Uterus (tissue), 4 donors: Measurements from ENCODE around the gene PTPRN2. TPM values are rescaled to one million over a fixed set of nuclear protein-coding genes. Genes with fewer than 3 reads are reported as not detected.
"Not testable (repeated sequence)": the region's sequence is repeated elsewhere in the genome, so short reads cannot be mapped to it uniquely, and the experiment has no call there.

Experiments
- DNase-seq, 2 donors: peaks; one replicate each; pipeline ENCODE4 v3.0.0-alpha.2; 2019 to 2020
- H3K27ac ChIP-seq, 2 donors: fragments of 200-600 bp; sonication (generic); 1 replicate in 1 of 2; 2 replicates in 1 of 2; pipeline ENCODE4 v1.5.1; 2016 to 2018
- H3K27me3 ChIP-seq, 2 donors: fragments of 200-600 bp; sonication (generic); one replicate each; pipeline ENCODE4 v1.5.1; 2018 to 2019; ENCODE audit warnings: control low read depth in 1 of 2
- H3K36me3 ChIP-seq, 2 donors: fragments of 200-600 bp; sonication (generic); one replicate each; pipeline ENCODE4 v1.5.1; 2019; ENCODE audit warnings: control low read depth in 1 of 2
- H3K4me1 ChIP-seq, 2 donors: fragments of 200-600 bp; sonication (generic); one replicate each; pipeline ENCODE4 v1.5.1; 2018 to 2019; ENCODE audit warnings: control low read depth in 1 of 2
- H3K4me3 ChIP-seq, 2 donors: fragments of 200-600 bp; sonication (generic); 1 replicate in 1 of 2; 2 replicates in 1 of 2; pipeline ENCODE4 v1.5.1; 2018 to 2019; ENCODE audit warnings: mild to moderate bottlenecking in 1 of 2
- H3K9me3 ChIP-seq, 2 donors: fragments of 200-600 bp; sonication (generic); one replicate each; pipeline ENCODE4 v1.5.1; 2019; ENCODE audit warnings: control low read depth in 1 of 2
- POLR2A ChIP-seq, 2 donors: fragments of 450-650 bp; IDR thresholded peaks; one replicate each; pipeline ENCODE4 v1.6.1; 2016; ENCODE audit warnings: antibody characterized with exemption in 2 of 2, mild to moderate bottlenecking in 1 of 2, moderate library complexity in 1 of 2
- intact Hi-C: fragments of 100-400 bp; cut with DNase I; formaldehyde crosslinking; loops from one replicate; pipeline ENCODE4 v1.15.1; 2023; ENCODE audit warnings: low total_unique reads
- total RNA-seq, 4 donors: library from RNA; depleted of rRNA in 3 of 4; stranded (reverse); fragments of >200 nt in 3 of 4; gene quantifications; one replicate each; pipeline versions ENCODE4 v1.1.0 to v1.2.4, GENCODE V29; 2014 to 2023
- TF ChIP-seq, protein P1 (sequence below), 4 experiments: fragments of 200-600 bp in 2 of 4; fragments of 450-650 bp in 2 of 4; sonication (generic) in 2 of 4; IDR thresholded peaks; one replicate each; pipeline ENCODE4 v1.5.1; 2016 to 2019; ENCODE audit warnings: antibody characterized with exemption in 4 of 4, mild to moderate bottlenecking in 2 of 4, moderate library complexity in 1 of 4
- donor health status: DM: yes; HTN: yes; CAD: no.

The PTPRN2 gene
- total RNA-seq, 4 donors from 2014 or later: 1.2 to 5.2 (median 2.3) TPM

DNA sequence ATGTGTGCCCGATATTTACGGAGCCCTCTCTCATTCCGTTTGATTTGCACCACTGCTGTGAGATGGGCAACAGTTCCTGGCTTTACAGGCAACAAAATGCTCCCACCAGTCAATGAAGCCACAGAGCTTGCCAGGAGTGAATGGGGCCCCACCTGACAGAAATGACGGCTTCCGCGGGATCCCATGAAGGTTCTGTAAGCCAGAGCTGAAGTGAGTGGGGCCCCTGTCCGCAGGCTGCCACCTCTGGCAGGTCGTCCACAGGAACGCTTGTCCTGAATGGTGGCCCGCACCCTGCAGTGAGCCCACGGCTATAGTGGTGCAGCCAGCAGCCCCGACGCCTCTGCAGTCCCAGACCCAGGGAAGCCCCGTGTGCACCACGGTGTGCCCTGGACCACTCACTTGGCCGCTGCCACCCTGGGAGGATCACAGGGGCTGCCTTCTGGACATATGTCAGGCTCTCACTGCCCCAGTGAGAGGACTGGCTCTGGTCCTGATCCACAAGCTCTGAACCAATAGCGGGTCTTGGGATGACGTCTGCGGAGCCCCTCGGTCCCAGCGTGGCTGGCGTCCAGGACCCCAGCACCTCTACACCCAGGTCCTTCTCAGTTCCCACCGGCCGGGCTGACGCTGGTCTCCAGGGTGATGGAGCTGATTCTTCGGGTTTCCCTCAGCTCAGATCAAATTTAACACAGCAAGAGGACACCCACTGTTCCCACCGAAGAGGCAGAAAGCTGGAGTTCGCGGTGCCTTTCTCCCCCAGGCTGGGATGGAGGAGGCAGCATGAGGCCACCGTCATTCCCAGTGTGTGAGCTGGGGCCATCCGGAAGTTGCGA, 738.9 kb downstream of the PTPRN2 start:
- no peak overlapping the region for H3K27ac ChIP-seq
- H3K27me3 ChIP-seq: no peaks in the 10 kb centered on the region
- H3K4me1 ChIP-seq: no peaks in the 10 kb centered on the region
- intact Hi-C loops: no loop called here
- TF ChIP-seq, protein P1, sequence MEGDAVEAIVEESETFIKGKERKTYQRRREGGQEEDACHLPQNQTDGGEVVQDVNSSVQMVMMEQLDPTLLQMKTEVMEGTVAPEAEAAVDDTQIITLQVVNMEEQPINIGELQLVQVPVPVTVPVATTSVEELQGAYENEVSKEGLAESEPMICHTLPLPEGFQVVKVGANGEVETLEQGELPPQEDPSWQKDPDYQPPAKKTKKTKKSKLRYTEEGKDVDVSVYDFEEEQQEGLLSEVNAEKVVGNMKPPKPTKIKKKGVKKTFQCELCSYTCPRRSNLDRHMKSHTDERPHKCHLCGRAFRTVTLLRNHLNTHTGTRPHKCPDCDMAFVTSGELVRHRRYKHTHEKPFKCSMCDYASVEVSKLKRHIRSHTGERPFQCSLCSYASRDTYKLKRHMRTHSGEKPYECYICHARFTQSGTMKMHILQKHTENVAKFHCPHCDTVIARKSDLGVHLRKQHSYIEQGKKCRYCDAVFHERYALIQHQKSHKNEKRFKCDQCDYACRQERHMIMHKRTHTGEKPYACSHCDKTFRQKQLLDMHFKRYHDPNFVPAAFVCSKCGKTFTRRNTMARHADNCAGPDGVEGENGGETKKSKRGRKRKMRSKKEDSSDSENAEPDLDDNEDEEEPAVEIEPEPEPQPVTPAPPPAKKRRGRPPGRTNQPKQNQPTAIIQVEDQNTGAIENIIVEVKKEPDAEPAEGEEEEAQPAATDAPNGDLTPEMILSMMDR (IDR thresholded peaks at IDR 0.05): no peak
- no peak for TF ChIP-seq POLR2A (IDR thresholded peaks at IDR 0.05)
- H3K36me3 ChIP-seq: no peaks in the 10 kb centered on the region
- H3K9me3 ChIP-seq: no peaks in the 10 kb centered on the region
- H3K4me3 ChIP-seq: no peak overlapping the region
- DNase-seq: no peak

DNA sequence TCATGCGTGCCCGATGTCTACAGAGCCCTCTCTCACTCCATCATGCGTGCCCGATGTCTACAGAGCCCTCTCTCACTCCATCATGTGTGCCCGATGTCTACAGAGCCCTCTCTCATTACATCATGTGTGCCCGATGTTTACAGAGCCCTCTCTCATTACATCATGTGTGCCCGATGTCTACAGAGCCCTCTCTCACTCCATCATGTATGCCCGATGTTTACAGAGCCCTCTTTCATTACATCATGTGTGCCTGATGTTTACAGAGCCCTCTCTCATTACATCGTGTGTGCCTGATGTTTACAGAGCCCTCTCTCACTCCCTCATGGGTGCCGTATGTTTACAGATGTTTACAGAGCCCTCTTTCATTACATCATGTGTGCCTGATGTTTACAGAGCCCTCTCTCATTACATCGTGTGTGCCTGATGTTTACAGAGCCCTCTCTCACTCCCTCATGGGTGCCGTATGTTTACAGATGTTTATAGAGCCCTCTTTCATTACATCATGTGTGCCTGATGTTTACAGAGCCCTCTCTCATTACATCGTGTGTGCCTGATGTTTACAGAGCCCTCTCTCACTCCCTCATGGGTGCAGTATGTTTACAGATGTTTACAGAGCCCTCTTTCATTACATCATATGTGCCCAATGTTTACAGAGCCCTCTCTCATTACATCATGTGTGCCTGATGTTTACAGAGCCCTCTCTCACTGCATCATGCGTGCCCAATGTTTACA, 739.7 kb downstream of the PTPRN2 start:
- DNase-seq, H3K27me3 ChIP-seq, H3K27ac ChIP-seq, intact Hi-C loops, H3K36me3 ChIP-seq, H3K4me1 ChIP-seq, H3K4me3 ChIP-seq, H3K9me3 ChIP-seq: not testable (repeated sequence)

DNA sequence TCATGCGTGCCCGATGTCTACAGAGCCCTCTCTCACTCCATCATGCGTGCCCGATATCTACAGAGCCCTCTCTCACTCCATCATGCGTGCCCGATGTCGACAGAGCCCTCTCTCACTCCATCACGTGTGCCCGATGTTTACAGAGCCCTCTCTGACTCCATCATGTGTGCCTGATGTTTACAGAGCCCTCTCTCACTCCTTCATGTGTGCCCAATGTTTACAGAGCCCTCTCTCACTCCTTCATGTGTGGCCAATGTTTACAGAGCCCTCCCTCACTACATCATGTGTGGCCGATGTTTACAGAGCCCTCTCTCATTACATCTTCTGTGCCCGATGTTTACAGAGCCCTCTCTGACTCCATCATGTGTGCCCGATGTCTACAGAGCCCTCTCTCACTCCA, 740.9 kb downstream of the PTPRN2 start:
- H3K4me1 ChIP-seq, H3K4me3 ChIP-seq, DNase-seq, intact Hi-C loops, H3K27me3 ChIP-seq, H3K9me3 ChIP-seq, H3K36me3 ChIP-seq, H3K27ac ChIP-seq: not testable (repeated sequence)

DNA sequence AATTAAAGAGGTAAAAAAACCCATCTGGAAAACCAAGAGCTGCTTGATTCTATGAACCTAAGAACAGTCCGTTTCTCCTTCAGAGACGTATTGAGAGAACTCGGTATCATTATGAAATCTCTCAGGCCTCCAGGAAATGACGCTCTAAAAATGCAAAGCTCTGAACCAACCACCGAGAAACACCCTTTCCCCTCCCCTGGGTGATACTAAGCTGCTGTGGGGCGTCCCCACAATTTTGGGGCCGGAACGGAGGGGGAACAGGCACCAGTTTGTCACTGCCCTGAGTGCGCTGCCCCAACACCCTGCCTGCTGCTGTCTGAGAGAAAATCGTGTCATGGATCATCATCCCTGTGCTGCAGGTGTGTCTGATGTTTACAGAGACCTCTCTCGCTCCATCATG, 741.4 kb downstream of the PTPRN2 start:
- no peaks in the 10 kb centered on the region for H3K27me3 ChIP-seq
- H3K9me3 ChIP-seq: no peaks in the 10 kb centered on the region
- intact Hi-C loops: no loop called here
- no peaks in the 10 kb centered on the region for H3K36me3 ChIP-seq
- no peak overlapping the region for H3K27ac ChIP-seq
- TF ChIP-seq POLR2A (IDR thresholded peaks at IDR 0.05): no peak
- TF ChIP-seq, protein P1 (IDR thresholded peaks at IDR 0.05): no peak
- H3K4me1 ChIP-seq: no peaks in the 10 kb centered on the region
- no peak overlapping the region for H3K4me3 ChIP-seq
- no peak for DNase-seq

DNA sequence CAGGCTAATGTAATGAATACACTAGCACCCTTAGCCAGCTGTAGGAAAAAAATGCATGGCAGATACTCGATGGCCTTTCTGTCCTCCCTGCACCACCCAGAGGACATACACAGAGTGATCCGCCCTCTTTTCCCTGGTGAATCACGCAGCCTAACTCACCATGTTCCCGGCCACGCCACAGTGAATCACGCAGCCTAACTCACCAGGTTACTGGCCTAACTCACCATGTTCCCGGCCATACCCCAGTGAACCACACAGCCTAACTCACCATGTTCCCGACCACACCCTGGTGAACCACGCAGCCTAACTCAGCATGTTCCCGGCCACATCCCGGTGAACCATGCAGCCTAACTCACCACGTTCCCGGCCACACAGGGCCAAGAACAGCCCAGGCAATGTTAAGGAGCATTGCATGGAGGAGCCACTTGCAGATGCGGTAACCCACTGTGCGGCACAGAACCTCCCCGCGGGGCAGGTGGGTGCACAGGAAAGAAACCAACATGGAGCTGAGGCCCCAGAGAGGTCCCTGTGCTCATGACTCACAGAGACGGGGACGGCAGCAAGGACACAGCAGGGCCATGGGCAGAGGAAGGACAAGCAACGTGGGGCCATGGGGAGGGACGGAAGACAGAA, 742.3 kb downstream of the PTPRN2 start:
- Histone ChIP-seq H3K9me3 (no peaks in the 10 kb centered on the region), H3K27me3 (no peaks in the 10 kb centered on the region), H3K4me1 (no peaks in the 10 kb centered on the region), H3K27ac (no peak overlapping the region), H3K36me3 (no peaks in the 10 kb centered on the region), H3K4me3 (no peak overlapping the region)
- DNase-seq: no peak
- intact Hi-C loops: no loop called here
- TF ChIP-seq POLR2A (IDR thresholded peaks at IDR 0.05): no peak
- TF ChIP-seq, protein P1 (IDR thresholded peaks at IDR 0.05): no peak

DNA sequence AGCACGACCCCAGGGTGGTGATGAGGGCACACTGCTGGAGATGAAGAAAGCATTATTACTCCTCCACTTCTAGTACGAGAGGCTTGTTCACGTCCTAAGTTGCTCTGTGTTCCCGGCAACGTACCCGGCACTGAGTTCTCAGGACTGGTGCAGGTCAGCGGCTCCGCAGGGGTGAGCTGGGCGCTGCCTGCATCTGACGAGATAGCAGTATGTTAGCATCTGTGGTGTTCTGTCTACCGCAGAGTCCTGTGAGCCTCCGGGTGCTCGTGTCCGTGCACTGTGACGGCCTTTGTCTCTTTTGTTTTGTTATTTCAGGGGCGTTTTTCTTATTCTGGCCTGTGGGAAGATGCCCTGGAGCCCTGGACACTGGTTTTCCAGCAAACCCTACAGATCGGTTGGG, 743.0 kb downstream of the PTPRN2 start:
- no peaks in the 10 kb centered on the region for H3K36me3 ChIP-seq
- H3K9me3 ChIP-seq: no peaks in the 10 kb centered on the region
- no peak for DNase-seq
- H3K4me1 ChIP-seq: no peaks in the 10 kb centered on the region
- no peak for TF ChIP-seq POLR2A (IDR thresholded peaks at IDR 0.05)
- TF ChIP-seq, protein P1 (IDR thresholded peaks at IDR 0.05): no peak
- intact Hi-C loops: no loop called here
- H3K4me3 ChIP-seq: no peak overlapping the region
- H3K27ac ChIP-seq: no peak overlapping the region
- no peaks in the 10 kb centered on the region for H3K27me3 ChIP-seq
